OCI-LY1 (cell line): ENCODE results near the gene PKNOX1.

ENCODE experiments used
- EZH2 ChIP-seq: fragments of 200-600 bp; sonication (generic), shearing (Covaris generic); IDR thresholded peaks from 2 replicates; pipeline ENCODE4 v1.8.0; 2017; ENCODE audit warnings: borderline replicate concordance, mixed run types, mild to moderate bottlenecking, antibody characterized with exemption, low read length, moderate library complexity, mixed read lengths
- TF ChIP-seq, protein P1 (sequence below): fragments of 200-600 bp; sonication (generic), shearing (Covaris generic); IDR thresholded peaks from 2 replicates; pipeline ENCODE4 v1.5.1; 2017; ENCODE audit warnings: mild to moderate bottlenecking, antibody characterized with exemption, low read length, moderate library complexity, mixed read lengths

DNA sequence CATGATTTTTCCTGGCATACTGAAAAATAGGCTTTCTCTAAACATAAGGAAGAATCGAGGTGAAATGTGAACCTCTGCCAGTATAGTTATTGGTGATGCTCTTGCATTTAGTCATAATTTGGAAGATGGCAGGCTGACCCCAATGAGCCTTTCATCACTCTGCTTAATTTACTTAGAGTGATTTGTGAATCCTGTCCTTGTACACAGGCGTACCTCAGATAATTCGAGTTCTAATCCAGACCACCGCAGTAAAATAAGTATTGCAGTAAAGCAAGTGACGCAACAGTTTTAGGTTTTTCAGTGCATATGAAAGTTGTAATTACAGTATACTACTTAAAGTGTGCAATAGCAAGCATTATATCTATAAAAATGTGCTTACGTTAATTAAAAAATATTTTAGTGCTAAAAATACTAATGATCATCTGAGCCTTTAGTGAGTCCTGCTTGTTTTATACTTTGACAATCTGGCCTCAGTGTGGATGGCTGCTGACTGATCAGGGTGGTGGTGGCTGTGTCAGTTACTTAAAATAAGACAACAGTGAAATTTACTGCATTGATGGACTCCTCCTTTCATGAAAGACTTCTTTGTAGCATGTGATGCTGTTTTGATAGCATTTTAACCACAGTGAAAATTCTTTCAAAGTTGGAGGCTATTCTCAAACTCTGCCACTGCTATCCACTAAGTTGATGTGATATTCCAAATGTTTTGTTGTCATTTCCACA lies 1.7 kb downstream of the PKNOX1 start:
- TF ChIP-seq, protein P1, sequence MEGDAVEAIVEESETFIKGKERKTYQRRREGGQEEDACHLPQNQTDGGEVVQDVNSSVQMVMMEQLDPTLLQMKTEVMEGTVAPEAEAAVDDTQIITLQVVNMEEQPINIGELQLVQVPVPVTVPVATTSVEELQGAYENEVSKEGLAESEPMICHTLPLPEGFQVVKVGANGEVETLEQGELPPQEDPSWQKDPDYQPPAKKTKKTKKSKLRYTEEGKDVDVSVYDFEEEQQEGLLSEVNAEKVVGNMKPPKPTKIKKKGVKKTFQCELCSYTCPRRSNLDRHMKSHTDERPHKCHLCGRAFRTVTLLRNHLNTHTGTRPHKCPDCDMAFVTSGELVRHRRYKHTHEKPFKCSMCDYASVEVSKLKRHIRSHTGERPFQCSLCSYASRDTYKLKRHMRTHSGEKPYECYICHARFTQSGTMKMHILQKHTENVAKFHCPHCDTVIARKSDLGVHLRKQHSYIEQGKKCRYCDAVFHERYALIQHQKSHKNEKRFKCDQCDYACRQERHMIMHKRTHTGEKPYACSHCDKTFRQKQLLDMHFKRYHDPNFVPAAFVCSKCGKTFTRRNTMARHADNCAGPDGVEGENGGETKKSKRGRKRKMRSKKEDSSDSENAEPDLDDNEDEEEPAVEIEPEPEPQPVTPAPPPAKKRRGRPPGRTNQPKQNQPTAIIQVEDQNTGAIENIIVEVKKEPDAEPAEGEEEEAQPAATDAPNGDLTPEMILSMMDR, result no peak
- no peak for TF ChIP-seq EZH2
